Body of pancreas (tissue), 4 donors: Measurements from ENCODE around the gene VAMP2.

Source experiments
- CTCF ChIP-seq, 7 experiments: fragments of 450-650 bp in 4 of 7; fragments of 200-600 bp in 3 of 7; sonication (generic) in 3 of 7; IDR thresholded peaks; one replicate each; pipeline ENCODE4 v1.5.1; 2016 to 2019; ENCODE audit warnings: antibody characterized with exemption in 7 of 7
- POLR2A ChIP-seq, 3 donors: fragments of 450-650 bp; IDR thresholded peaks; one replicate each; pipeline ENCODE4 v1.6.1; 2016; ENCODE audit warnings: antibody characterized with exemption in 3 of 3, mild to moderate bottlenecking in 2 of 3

DNA sequence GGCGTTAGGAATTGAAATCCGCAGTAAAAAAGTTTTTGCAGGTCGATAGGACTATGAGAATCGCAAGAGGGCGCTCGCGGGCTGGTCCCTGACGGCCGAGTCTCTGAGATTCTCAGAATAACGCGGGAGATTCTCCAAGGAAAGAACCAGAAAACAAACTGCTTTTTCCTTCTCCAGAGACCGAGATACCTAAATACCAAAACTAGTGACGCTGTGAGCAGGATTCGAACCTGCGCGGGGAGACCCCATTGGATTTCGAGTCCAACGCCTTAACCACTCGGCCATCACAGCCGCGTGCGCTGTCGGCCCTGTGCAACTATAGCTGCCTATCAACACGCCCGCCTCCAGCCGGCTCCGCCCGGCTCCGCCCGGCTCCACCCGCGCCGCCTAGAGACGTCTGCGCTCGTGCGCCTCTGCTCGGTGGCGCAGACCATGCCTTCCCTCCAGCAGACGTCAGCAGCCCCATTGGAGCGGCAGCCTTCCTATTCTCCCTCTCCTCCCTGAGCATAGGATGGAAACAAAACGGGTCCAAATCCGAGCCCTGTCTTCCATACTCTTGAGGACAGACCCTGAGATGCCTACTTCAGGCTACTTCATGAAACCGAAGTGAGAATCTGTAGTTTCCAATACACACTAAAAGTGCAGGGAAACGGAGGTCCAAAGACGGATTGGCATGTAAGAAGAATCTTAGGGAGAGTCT lies 23.9 kb downstream of the VAMP2 start:
- TF ChIP-seq CTCF (IDR thresholded peaks at IDR 0.05) (peak; percentile 70 to 98 (median 95)), POLR2A (IDR thresholded peaks at IDR 0.05) (peak; percentile 23 to 85 (median 79))
